DMS 273 (cell line): ENCODE data around the gene CSF1.

Experiments
- DNase-seq: peaks from one replicate; lab custom pipeline; 2025; ENCODE audit not compliant: unreplicated experiment; lab: John Stamatoyannopoulos, UW

CSF1 gene

DNA sequence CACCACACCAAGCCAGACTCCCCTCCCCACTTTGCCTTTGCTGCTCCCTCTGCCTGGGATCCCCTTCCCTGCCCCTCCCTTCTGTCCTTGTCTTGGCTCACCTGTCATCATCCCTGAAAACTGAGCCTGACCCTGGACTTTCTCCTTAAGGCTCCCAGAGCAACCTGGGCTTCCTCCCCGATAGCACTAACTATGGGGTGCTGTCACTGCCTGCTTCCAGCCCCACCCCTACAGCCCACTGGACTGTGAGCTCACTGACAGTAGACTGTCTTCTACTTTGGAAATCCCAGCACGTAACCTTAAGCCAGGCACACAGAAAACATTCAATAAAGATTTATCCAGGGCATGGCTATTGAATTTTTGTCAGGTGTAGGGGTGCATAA lies 9.5 kb upstream of the CSF1 start:
- no peak for DNase-seq

DNA sequence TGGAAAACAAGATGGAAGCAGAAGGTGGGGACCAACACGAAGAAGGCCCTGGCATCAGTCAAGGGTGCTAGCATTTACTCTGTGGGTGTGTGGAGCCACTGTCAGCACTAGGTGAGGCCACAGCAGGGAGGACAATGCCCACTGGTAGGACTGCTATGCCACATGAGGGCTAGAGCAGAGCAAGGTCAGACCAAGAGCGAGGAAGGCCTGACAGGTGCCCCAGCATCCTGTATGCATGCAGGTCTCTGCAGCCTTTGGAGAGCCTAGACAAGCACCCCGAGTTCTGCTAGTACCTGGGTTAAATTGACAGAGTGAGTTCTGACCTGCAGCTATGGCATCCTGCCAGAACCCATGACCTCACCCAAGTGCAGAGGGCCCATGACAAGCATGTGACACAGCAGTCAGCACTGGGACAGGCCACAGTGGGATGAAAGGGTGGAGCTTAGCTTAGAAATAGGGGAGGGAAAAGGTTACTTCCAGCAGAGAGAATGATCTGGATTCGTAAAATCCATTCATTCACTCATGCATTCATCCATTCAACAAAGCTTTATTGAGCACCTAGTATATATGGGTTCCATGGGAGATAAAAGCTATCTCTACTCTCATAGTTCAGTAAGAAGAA lies 9.0 kb upstream of the CSF1 start:
- peak; percentile 35 for DNase-seq

- peak; percentile 56 for DNase-seq
Observed at GRCh38 chr1:109902204-109902985, 8.3 kb upstream of the CSF1 start.

GRCh38 chr1:109903376-109903930 lies 7.2 kb upstream of the CSF1 start:
- DNase-seq = no peak

DNA sequence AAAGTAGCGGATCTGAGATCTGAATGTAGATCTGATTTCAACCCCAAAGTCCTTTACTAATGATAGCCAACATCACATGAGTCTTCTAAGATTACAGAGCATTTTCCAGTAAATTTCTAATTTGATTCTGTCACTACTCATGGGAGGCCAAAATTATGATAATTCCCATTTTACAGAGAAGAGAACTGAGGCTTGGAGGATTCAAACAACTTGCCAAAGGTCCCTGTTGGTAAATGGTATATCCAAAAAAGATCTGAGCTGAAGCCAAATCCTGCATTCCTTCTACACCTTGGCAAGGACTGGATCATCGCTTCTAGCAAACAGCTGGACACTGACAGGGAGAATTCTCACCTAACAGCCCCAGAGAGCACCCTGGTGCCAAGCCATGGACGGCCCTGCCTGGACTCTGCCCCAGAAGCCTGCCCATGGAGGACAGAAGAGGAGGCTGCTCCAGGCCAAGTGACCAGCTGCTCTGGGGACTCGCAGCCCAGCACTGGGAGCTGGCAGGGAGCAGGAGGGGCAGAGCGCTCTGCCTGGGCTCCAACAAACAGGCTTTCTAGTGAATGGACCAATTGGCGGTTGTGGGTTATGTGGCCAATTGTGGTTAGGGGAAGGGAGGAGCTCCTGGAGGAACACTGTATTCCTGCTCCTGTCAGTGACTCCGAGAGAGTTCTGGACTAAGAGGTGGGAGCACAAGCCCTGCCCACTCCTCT lies 6.4 kb upstream of the CSF1 start:
- DNase-seq = no peak

DNA sequence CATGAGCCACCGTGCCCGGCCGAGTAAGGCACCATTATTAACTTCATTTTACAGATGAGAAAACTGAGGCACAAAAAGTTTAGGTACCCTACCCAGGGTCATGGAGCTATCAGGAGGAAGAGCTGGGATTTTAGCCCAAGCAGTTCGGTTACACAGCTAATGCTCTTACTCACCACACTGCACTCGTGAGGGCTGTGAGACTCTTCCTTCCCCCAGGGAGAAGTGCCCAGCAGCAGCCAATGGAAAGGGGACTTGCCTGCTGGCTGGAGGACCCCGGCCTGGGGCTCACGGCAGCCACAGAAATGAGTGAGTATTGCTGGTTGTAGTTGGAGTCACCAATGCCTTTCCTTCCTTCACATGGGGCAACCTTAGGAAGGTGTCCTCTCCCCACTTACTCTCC lies 5.2 kb upstream of the CSF1 start:
- no peak for DNase-seq

- DNase-seq = no peak
Observed at GRCh38 chr1:109906160-109906838, 4.3 kb upstream of the CSF1 start.

DNA sequence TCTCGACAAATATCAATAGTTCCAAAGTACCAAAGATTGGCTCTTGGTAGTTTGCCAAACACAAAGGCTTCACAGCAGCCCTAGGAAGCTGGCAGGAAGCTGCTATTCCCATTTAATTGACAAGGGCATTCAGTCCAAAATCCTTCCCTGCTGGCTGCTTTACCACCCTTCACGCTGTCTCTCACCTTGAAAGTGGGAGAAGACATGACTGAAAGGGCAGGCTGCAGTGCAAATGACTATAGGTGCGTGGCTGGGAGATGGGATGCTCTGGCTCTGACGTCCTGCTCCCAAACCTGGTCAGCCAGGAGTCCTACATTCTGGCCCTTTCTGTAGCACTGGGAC lies 3.8 kb upstream of the CSF1 start:
- no peak for DNase-seq

DNA sequence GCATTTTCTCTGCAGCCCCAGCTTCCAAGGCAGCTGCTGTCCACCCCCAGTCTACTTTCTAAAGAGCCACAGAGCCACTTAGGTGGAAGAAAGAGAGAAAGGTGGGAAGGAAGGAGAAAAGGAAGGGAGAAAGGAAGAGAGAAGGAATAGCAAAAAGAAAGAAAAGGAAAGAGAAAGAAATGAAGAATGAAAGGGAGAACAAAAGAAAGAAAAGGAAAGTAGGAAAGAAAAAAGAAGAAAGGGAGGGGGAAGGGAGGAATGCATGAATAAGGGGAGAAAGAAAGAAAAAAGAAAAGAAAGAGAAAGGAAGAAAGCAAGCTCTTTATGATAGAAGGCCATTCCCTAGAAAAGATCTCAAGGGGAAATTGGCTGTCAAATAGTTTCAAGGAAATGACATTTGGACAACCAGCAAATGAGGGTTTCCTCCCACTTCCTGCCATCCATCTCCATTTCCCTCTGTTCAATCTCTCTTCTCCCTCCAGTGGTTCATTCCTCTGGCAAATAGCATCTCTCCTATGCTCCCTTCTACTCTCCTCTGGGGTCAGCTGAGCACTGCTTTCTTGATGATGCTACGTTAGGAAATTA lies 3.4 kb upstream of the CSF1 start:
- DNase-seq = no peak

DNA sequence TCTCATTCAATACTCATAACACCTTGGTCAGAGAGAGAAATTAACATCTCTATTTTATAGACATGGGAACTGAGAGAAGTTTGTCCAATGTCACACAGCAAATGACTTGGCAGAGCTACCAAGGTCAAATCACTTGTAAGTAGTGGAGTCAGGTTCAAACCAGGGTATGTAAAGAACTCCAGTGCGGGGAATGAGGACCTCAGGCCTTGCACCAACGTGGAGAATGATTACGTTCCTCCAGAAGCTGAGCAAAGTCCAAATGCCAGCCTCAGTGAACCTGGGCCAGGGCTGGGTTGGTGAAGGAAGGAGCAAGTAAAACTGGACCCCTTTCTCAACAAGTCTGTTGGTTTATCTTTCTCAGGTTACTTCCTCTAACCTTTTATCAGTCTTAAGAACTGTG lies 1.8 kb upstream of the CSF1 start:
- no peak for DNase-seq

GRCh38 chr1:109909561-109909960 lies 1.1 kb upstream of the CSF1 start:
- no peak for DNase-seq

- DNase-seq = peak; percentile 60
Observed at GRCh38 chr1:109910963-109911798, 532 bp downstream of the CSF1 start.

DNA sequence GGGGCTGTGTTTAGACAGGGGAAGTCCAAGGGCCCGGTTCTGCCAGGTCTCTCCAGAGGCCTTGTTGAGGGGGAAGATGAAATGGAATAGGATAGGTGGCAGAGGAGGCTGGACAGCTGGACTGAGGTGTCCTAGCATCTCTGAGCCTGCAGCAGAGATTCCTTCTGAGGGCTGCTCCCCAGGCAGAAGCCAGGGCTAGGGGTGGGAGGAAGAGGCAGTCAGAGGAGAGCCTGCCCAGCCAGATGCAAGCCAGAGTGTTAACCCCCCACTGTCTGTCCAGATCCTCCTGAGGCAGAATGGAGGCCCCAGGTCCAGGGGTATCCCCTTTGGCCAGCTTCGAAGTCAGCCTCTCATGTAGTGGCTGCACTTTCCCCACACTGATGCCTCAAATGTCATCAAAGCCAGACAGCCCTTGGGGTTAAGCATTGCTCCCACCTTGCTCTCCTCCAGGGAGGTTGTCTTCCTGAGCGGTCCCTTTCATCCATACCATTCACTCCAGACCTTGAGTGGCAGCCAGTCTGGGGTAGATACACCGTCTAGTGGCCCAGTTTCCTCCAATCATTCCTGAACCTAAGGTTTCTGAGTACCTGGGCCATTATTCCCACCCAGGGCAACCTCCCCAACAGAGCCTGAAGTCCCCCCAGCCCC lies 1.7 kb downstream of the CSF1 start:
- no peak for DNase-seq

DNA sequence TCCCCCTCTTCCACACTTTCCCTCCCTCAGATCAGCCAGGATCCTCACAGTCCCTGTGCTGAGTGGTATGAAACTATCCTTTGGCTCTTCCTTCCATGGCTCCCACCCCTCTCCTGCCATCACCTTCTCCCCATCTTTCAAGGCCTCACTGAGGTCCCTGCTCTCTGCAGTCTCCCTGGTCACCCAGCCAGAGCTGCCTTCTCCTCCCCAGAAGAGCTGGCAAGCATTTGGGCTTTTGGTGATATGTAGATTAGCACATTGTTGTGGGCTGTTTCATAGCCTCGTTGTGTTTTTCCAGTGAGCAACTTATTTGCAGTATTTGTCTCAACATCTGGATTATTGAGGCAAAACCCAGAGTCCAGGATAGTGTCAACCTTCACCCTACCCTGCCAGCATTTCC lies 2.2 kb downstream of the CSF1 start:
- no peak for DNase-seq

GRCh38 chr1:109913360-109913879 lies 2.8 kb downstream of the CSF1 start:
- peak; percentile 30 for DNase-seq

DNA sequence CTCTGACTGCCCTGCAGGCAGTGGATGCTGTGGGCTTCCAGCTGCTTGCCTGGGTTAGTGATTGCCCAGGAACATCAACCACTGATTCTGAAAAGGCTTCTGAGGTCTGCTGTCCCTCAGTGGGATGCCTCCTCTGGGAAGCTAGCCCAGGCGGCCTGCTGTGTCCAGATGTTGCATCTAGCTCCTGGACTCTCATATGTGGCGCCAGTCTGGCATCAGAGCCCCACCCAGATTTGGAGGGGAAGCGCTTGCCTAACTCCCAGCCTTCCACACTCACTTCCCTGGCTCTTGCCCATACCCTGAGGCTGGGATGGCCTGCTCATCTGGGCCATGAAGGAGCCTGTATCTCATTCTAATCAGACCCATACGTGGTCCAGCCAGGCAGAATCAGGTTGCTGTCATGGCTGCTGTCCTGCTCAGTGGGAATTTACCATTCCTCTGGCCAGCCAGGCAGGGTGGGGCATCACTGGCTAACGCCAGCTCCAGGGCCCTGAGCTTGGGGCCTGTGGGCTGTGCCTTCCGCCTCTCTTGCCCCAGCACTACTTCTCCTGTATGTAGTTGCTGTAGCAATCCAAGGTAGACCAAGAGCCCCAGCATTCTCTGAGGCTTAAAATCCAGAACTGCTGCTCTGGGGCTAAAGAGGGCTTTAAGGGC lies 4.1 kb downstream of the CSF1 start:
- DNase-seq = peak; percentile 66

DNA sequence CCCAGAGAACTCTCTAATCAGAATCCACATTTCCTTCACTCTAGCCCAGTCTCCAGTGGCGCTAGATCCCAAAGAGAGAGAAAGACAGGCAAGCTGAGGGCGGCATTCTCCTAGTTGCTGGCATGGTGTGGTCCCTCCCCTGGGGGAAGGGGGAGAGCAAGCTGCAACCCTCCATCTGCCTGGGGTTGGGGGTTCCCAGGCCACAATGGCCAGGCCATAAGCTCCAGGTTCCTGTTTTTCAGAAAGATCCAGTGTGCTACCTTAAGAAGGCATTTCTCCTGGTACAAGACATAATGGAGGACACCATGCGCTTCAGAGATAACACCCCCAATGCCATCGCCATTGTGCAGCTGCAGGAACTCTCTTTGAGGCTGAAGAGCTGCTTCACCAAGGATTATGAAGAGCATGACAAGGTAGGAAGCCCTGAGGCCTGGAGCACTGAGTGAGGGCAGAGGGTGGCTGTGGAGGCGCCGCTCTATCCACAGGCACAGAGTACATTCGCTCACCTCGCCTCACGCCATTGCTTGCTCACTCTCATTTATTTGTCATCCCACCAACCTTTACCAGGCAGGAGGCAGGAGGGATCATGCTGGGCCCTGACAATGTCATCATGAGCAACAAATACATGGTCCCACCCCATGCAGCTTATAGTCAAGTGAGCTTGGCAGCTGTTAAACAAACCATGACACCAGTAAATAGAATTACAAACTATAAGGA lies 6.6 kb downstream of the CSF1 start:
- no peak for DNase-seq
